Measurements from ENCODE around the gene MPC1.
A peak's percentile ranks its signal among the peaks of the same experiment; 100 is the strongest.
"Not testable (repeated sequence)": the region's sequence is repeated elsewhere in the genome, so short reads cannot be mapped to it uniquely, and the experiment has no call there.

MPC1 gene

GRCh38 chr6:166354143-166354542, 28.6 kb downstream of the MPC1 start:
- TF ChIP-seq POLR2A (IDR thresholded peaks at IDR 0.05; ENCODE audit: low read depth, low read length) = no peak
- DNase-seq (ENCODE audit: insufficient read length, low spot score) (no peak), FAIRE-seq (no peak)

DNA sequence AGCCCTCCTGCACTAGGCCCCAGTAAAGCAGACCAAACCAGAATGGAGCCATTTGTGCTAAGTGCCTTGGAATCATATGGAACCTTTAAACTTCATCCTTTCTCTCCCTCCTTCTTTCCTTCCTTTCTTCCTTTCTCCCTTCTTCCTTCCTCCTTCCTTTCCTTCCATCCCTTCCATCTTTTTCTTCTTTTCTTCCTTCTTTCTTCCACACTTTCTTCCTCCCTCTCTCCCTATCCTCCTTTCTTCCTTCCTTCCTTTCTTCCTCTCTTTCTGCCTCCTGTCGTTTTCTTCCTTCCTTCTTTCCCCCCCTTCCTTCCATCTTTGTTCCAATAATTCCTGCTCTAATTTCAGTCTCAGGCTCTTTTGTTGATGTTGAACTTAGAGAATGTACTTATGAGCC, 29.2 kb downstream of the MPC1 start:
- TF ChIP-seq POLR2A (IDR thresholded peaks at IDR 0.05; ENCODE audit: low read depth, low read length) = no peak
- DNase-seq (ENCODE audit: insufficient read length, low spot score) (no peak), FAIRE-seq (no peak)

DNA sequence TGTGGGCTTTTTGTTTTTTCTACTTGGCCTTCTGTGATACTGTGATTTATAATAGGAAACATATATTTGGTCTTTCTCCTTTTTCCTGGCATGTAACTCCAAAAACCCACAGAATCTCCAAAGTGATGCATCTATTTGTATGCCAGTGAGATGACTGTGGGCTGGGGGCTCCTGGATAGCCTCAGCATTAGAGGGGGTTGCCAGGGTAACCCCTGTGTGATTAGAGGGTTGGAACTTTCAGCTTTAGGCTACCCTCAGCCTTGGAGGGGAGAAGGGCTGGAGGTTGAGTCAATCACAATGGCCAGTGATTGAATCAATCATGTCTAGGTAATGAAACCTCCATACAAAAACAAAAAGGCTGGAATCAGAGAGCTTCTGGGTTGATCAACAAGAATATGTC, 29.8 kb downstream of the MPC1 start:
- FAIRE-seq = no peak

GRCh38 chr6:166351715-166352285, 30.9 kb downstream of the MPC1 start:
- FAIRE-seq = no peak
- no peak for TF ChIP-seq POLR2A (IDR thresholded peaks at IDR 0.05; ENCODE audit: low read depth, low read length)
- no peak for DNase-seq (ENCODE audit: insufficient read length, low spot score)

More for the DNA sequence above, 29.8 kb downstream of the MPC1 start:
- DNase-seq (ENCODE audit: insufficient read length, low spot score) = no peak
- no peak for TF ChIP-seq POLR2A (IDR thresholded peaks at IDR 0.05; ENCODE audit: low read depth, low read length)

- DNase-seq (ENCODE audit: insufficient read length, low spot score) = no peak
- no peak for TF ChIP-seq POLR2A (IDR thresholded peaks at IDR 0.05; ENCODE audit: low read depth, low read length)
- FAIRE-seq = no peak
Measured at GRCh38 chr6:166348305-166348949, 34.3 kb downstream of the MPC1 start.

DNA sequence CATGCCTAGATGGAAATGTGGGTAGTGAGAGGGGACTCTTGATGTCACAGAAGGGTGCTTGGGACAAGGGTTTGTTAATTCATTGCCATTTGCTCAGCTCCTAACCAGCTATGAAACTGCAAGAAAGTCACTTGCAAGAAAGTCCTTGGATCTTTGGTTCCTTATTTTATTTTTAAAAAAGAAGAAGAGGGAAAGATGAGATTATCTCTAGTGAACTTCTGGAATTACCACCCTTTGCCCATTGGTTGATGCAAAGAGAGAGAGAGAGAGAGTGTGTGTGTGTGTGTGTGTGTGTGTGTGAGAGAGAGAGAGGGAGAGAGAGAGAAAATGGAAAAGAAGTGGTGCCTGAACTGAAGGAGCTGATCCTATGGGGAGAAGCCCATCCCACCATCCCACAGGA, 35.8 kb downstream of the MPC1 start:
- no peak for TF ChIP-seq POLR2A (IDR thresholded peaks at IDR 0.05; ENCODE audit: low read depth, low read length)
- DNase-seq (ENCODE audit: insufficient read length, low spot score) (no peak), FAIRE-seq (no peak)

- DNase-seq (ENCODE audit: insufficient read length, low spot score) (no peak), FAIRE-seq (no peak)
- no peak for TF ChIP-seq POLR2A (IDR thresholded peaks at IDR 0.05; ENCODE audit: low read depth, low read length)
Measured at GRCh38 chr6:166346449-166346848, 36.3 kb downstream of the MPC1 start.

DNA sequence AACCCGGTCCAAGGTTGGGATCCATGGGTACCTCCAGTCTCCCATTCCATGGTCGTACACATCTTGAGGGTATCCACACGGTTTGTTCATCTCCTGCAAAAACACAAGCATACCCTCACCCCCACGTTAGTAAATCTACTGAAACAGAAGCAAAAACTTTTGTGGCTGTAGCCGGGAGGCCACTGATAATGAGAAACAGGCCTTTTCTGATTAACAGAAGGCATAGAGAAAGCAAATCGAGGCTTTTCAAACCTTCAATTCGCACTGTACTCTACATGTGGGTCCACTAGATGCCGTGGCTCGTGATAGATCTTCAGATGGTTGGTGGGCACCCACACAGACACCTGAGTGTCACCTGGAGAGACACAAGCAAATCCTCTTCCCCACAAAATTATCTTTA, 37.1 kb downstream of the MPC1 start:
- DNase-seq (ENCODE audit: insufficient read length, low spot score); FAIRE-seq: not testable (repeated sequence)

DNA sequence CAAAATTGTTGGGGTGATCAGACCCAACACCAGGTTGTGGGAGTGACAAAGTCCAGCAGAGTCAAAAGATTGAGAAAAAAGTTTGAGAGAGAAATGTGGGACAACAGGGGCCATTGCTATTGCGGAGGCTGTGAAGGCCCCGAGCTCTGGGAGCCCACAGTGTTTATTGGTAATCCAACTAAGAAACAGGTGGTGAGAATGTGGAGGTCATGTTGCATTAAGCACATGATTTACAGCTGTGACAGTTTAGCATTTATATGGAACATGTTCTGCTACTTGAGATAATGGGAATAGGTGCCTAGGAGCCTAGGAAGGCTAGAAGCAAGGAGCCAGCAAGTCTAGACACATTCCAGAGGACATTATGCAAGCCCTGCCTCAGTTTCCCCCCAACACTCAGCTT, 37.8 kb downstream of the MPC1 start:
- DNase-seq (ENCODE audit: insufficient read length, low spot score); FAIRE-seq: not testable (repeated sequence)

DNA sequence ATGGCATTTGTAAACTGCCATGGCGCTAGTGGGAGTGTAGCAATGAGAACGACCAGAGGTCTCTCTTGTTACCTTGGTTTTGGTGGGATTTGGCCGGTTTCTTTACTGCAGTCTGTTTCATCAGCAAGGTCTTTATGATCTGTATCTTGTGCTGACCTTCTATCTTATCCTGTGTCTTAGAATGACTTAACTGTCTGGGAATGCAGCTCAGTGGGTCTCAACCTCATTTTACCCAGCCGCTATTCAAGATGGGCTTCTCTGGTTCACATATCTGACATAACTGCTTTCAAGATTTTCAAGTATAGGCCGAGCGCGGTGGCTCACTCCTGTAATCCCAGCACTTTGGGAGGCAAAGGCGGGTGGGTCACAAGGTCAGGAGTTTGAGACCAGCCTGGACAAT, 38.5 kb downstream of the MPC1 start:
- FAIRE-seq = no peak
- DNase-seq (ENCODE audit: insufficient read length, low spot score) = no peak
- no peak for TF ChIP-seq POLR2A (IDR thresholded peaks at IDR 0.05; ENCODE audit: low read depth, low read length)

DNA sequence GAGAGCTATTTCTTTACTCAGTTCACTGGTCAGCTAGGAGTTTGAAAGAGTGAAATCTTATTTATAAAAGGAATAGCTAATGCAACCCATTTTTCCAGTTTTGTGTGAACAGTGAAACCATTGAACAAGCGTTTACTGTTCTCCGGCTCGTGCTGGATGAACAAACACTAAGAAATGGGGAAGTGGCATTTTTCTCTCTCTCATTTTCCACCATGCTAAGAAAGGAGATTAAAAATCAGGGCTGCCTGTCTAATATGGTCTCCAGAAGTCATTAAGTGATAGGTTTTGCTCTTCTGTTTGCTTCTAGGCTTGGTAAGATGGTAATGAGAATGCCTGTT, 39.6 kb downstream of the MPC1 start:
- FAIRE-seq (no peak), DNase-seq (ENCODE audit: insufficient read length, low spot score) (no peak)
- TF ChIP-seq POLR2A (IDR thresholded peaks at IDR 0.05; ENCODE audit: low read depth, low read length) = no peak

DNA sequence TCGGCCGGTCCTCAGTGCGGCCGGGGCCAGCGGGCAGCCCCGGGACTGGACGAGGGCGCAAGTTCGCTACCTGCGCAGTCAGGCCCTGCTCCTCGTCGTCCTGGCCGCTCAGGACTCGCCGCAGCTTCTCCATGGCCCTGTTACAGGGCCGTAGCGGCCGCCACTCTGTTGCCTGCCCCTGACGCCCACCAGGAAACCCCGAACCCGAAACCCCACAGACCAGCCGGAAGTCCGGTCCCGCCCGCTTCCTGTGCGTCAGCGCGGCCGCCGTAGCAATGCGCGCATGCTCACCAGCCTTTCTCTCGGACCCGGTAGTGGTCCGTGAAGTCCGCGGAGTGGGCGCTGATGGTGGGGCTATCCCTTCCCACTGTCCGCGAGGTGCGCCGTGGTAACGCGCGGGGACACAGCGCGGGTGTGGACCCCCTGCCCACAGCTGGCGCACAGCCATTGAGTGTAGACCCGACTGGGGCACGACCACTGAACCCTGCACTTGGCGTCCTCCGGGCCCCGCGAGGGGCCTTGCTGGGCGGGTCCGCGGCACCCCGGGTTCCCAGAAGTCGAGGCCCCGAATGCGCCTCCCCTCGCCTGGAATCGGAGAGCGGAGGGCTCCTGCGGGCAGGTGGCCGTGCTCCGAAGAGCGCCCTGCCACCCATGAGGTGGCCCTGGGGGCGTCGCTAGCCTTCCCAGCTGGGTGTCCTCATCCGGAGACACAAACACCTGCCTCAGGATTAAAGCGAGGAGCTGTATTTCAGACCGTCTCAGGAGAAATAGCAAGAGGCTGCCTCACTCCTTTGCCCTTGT, 40.2 kb downstream of the MPC1 start, which contains the start of gene SFT2D1:
Gene SFT2D1, minus strand, starts transcription at position 197 of the 801 bp plus-strand sequence. Its CDS starts 64 bp downstream, at position 133.
- TF ChIP-seq POLR2A (IDR thresholded peaks at IDR 0.05; ENCODE audit: low read depth, low read length) = peak; percentile 91
- DNase-seq (ENCODE audit: insufficient read length, low spot score) (peak; percentile 72), FAIRE-seq (no peak)

- no peak for TF ChIP-seq POLR2A (IDR thresholded peaks at IDR 0.05; ENCODE audit: low read depth, low read length)
- FAIRE-seq (no peak), DNase-seq (ENCODE audit: insufficient read length, low spot score) (no peak)
Measured at GRCh38 chr6:166341977-166342348, 40.8 kb downstream of the MPC1 start.

DNA sequence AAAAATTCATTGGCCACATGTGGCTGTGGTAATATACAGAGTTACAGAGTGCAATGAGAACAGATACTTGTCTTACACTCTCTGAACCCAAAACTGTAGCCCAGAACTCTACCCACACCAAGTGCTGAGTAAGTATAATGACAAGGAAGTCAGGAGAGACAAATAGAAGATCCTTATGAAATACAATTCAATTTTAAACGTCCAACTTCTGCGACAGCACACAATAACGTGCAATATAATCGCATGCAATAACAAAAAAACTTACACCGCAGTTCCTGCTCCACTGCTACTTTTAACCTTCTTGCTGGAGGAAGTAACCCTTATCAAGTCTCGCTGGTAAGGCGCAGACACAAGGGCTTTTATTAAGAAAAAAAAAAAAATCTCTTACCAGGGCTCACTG, 41.3 kb downstream of the MPC1 start:
- FAIRE-seq (no peak), DNase-seq (ENCODE audit: insufficient read length, low spot score) (no peak)
- TF ChIP-seq POLR2A (IDR thresholded peaks at IDR 0.05; ENCODE audit: low read depth, low read length) = no peak

GRCh38 chr6:166338854-166339253, 43.9 kb downstream of the MPC1 start:
- FAIRE-seq (no peak), DNase-seq (ENCODE audit: insufficient read length, low spot score) (no peak)
- no peak for TF ChIP-seq POLR2A (IDR thresholded peaks at IDR 0.05; ENCODE audit: low read depth, low read length)
